HepG2 (cell line): ENCODE results near the gene NDUFB8. TPM values are rescaled to one million over a fixed set of nuclear protein-coding genes. Genes with fewer than 3 reads are reported as not detected.

Experiments used
- ATAC-seq: fragments of 200-7000 bp; cut with Tn5 transposase; 3 replicates; pipeline ENCODE4 v1.9.1; 2020; ENCODE audit warnings: mild to moderate bottlenecking, moderate library complexity
- BruUV-seq: library from RNA; stranded (reverse); fragments of 400-500 nt; replicated peaks from 2 replicates; lab custom pipeline; 2021; lab: Mats Ljungman, UMichigan
- CTCF ChIA-PET: fragments of 300-600 bp; formaldehyde crosslinking; extraction: SDS; loops from one replicate; lab custom pipeline; 2021; ENCODE audit warnings: low total read pairs, inconsistent platforms, low intra/inter-chr PET ratio; lab: Yijun Ruan, JAX
- POLR2A ChIA-PET: fragments of 350-600 bp; sonication (Branson Sonifier 250); formaldehyde crosslinking; loops from one replicate; lab custom pipeline; 2020; ENCODE audit warnings: antibody characterized with exemption, inconsistent platforms; lab: Yijun Ruan, JAX
- DNase-seq: peaks from one replicate; pipeline ENCODE4 v3.0.0-alpha.2; 2015; ENCODE audit warnings: low spot score
- FAIRE-seq: peaks from 3 replicates; lab custom pipeline; 2011; peaks lifted over from hg19 to GRCh38; lab: Jason Lieb, UNC
- H2AFZ ChIP-seq: one replicate; pipeline ENCODE4 v1.6.1; 2011; ENCODE audit warnings: low read length, inconsistent platforms
- H3K27ac ChIP-seq: fragments of 300-600 bp; 3 replicates; pipeline ENCODE4 v1.8.0; 2011; ENCODE audit warnings: mixed run types, mild to moderate bottlenecking, mixed read lengths, low read length, inconsistent platforms; ENCODE audit not compliant: insufficient read depth; ENCODE audit errors: extremely low read length
- H3K27me3 ChIP-seq, 2 experiments: fragments of 200-600 bp in 1 of 2; 2 replicates in 1 of 2; 3 replicates in 1 of 2; pipeline versions ENCODE4 v1.6.0 to v1.8.0; 2011; ENCODE audit warnings: low read length in 2 of 2, mild to moderate bottlenecking in 2 of 2, moderate library complexity in 2 of 2, inconsistent platforms in 1 of 2; ENCODE audit not compliant: insufficient read depth in 2 of 2, control insufficient read depth in 1 of 2
- H3K36me3 ChIP-seq, 2 experiments: fragments of 200-600 bp in 1 of 2; replicated peaks in 1 of 2; 2 replicates in 1 of 2; 3 replicates in 1 of 2; pipeline versions ENCODE4 v1.5.1 to v1.8.0; 2011; ENCODE audit warnings: low read length in 2 of 2, inconsistent platforms in 1 of 2; ENCODE audit not compliant: insufficient read depth in 2 of 2, control insufficient read depth in 1 of 2
- H3K4me1 ChIP-seq: 2 replicates; pipeline ENCODE4 v1.5.1; 2012; ENCODE audit warnings: low read length, inconsistent platforms; ENCODE audit not compliant: insufficient read depth
- H3K4me2 ChIP-seq: 2 replicates; pipeline ENCODE4 v1.6.0; 2011; ENCODE audit warnings: low read depth, low read length, inconsistent platforms
- H3K4me3 ChIP-seq, 3 experiments: fragments of 200-600 bp in 1 of 3; sonication (generic), shearing (Covaris generic) in 1 of 3; replicated peaks in 1 of 3; 2 replicates each; pipeline ENCODE4 v1.5.1; 2011 to 2016; ENCODE audit warnings: low read length in 3 of 3, inconsistent platforms in 2 of 3, low read depth in 2 of 3, mild to moderate bottlenecking in 2 of 3, control low read depth in 1 of 3, mixed read lengths in 1 of 3; ENCODE audit not compliant: insufficient read depth in 1 of 3
- H3K79me2 ChIP-seq: one replicate; pipeline ENCODE4 v1.6.1; 2011; ENCODE audit warnings: low read length, inconsistent platforms; ENCODE audit not compliant: insufficient read depth
- H3K9ac ChIP-seq: 2 replicates; pipeline ENCODE4 v1.6.0; 2011; ENCODE audit warnings: mild to moderate bottlenecking, low read depth, low read length, inconsistent platforms; ENCODE audit not compliant: insufficient read depth
- H3K9me3 ChIP-seq: 2 replicates; pipeline ENCODE4 v1.5.1; 2012; ENCODE audit warnings: mild to moderate bottlenecking, low read length
- H4K20me1 ChIP-seq: 2 replicates; pipeline ENCODE4 v1.6.0; 2011; ENCODE audit warnings: inconsistent platforms, mild to moderate bottlenecking, low read length, moderate library complexity; ENCODE audit not compliant: insufficient read depth
- CENPT ChIP-seq: sonication (generic); formaldehyde crosslinking; IDR thresholded peaks from 2 replicates; pipeline ENCODE4 v1.8.0; 2022; ENCODE audit warnings: low read depth, mild to moderate bottlenecking, moderate library complexity, missing genetic modification reagents
- NR2F2 ChIP-seq: IDR thresholded peaks from 2 replicates; pipeline ENCODE4 v1.6.1; 2012; ENCODE audit warnings: low read depth, inconsistent platforms, borderline replicate concordance
- RAD51 ChIP-seq: fragments of 450-650 bp; IDR thresholded peaks from 2 replicates; pipeline ENCODE4 v1.6.1; 2016; ENCODE audit warnings: borderline replicate concordance
- SOX13 ChIP-seq, 3 experiments: fragments of 450-650 bp in 1 of 3; sonication (generic) in 1 of 3; formaldehyde crosslinking in 1 of 3; IDR thresholded peaks in 2 of 3; conservative IDR thresholded peaks in 1 of 3; 2 replicates each; pipeline versions ENCODE4 v1.5.0 to v1.6.1; 2016 to 2020; ENCODE audit warnings: antibody characterized with exemption in 1 of 3, mild to moderate bottlenecking in 1 of 3, missing compliant biosample characterization in 1 of 3, missing genetic modification reagents in 1 of 3, moderate library complexity in 1 of 3
- ZFP37 ChIP-seq: sonication (generic); formaldehyde crosslinking; IDR thresholded peaks from 2 replicates; pipeline ENCODE4 v1.4.0; 2020; ENCODE audit warnings: missing genetic modification reagents, borderline replicate concordance
- ZNF124 ChIP-seq: sonication (generic); formaldehyde crosslinking; IDR thresholded peaks from 2 replicates; pipeline ENCODE4 v1.4.0; 2020; ENCODE audit warnings: missing genetic modification reagents
- ZNF670 ChIP-seq: sonication (generic); formaldehyde crosslinking; IDR thresholded peaks from 2 replicates; pipeline ENCODE4 v1.8.0; 2022; ENCODE audit warnings: mild to moderate bottlenecking, missing genetic modification reagents, borderline replicate concordance
- ZNF773 ChIP-seq: sonication (generic); formaldehyde crosslinking; IDR thresholded peaks from 2 replicates; pipeline ENCODE4 v1.4.0; 2020; ENCODE audit warnings: missing genetic modification reagents, borderline replicate concordance
- ZSCAN21 ChIP-seq: sonication (generic); formaldehyde crosslinking; IDR thresholded peaks from 2 replicates; pipeline ENCODE4 v1.8.0; 2022; ENCODE audit warnings: mild to moderate bottlenecking, missing genetic modification reagents, moderate library complexity, borderline replicate concordance
- WGBS: methylation state at CpG from one replicate; pipeline ENCODE4 v1.1.6; 2017; ENCODE audit warnings: low lambda C conversion rate; 5-methylcytosine and 5-hydroxymethylcytosine counted together
- in situ Hi-C: cut with HindIII; loops from 2 replicates; pipeline ENCODE4 v1.10.0; 2017; ENCODE audit warnings: low pct_unique_long_range_greater_than_20kb; ENCODE audit not compliant: extremely low pct_ligation_motif_present
- intact Hi-C: fragments of 100-400 bp; cut with micrococcal nuclease; formaldehyde crosslinking; loops from one replicate; pipeline ENCODE4 v1.10.0; 2022; ENCODE audit not compliant: unreplicated experiment
- polyA plus RNA-seq, 8 experiments: library from polyadenylated mRNA; depleted of rRNA in 3 of 8; stranded (reverse) in 7 of 8; unstranded in 1 of 8; fragments of >200 nt; fragmentation: Illumina TruSeq in 4 of 8; extraction: Trizol in 4 of 8; gene quantifications; 2 replicates each; pipeline versions ENCODE4 v1.2.1 to v1.2.3, GENCODE V29; 2011 to 2016; ENCODE audit warnings: low read depth in 4 of 8, missing spikeins in 1 of 8, mixed read lengths in 1 of 8; ENCODE audit not compliant: insufficient read depth in 1 of 8
- total RNA-seq, 5 experiments: library from RNA; depleted of rRNA; stranded (reverse); fragments of >200 nt; fragmentation: Illumina TruSeq; extraction: Trizol; gene quantifications; 2 replicates each; pipeline ENCODE4 v1.2.3, GENCODE V29; 2016; ENCODE audit warnings: low read depth in 1 of 5
- TF ChIP-seq, protein P1 (sequence below): sonication (generic); formaldehyde crosslinking; IDR thresholded peaks from 2 replicates; pipeline ENCODE4 v1.5.0; 2020; ENCODE audit warnings: missing genetic modification reagents

Gene NDUFB8
- total and polyA plus RNA-seq, 2 of the 13 experiments (the other 11 are each of a cell fraction or from before 2014, with no cell fraction given) = 210 to 216 TPM

DNA sequence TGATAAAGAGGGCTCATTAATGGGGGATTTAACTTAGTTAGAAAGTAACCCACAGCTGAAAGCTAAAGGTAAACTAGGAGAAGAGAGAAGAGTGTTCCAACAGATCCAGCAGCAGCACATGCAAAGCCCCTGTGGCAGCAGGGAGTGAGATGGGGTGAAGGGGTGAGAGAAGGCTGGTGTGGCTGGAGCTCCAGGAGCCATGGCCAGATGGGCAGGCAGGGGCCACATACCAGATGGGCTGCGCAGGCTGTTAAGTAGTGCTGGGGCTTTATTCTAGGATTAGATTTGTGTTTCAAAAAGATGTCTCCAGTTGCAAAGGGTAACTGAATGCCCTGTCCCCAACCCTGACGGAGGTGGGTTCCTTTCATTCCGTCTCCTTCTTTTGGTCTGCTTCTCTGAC, 39.2 kb upstream of the NDUFB8 start:
- DNase-seq = no peak
- in situ Hi-C loops = no loop called here
- WGBS = 88% methylated on average over 3 of the region's 3 CpGs
- Histone ChIP-seq H3K27me3 (peaks cover 2 to 27% of the 10 kb centered on the region in 2 experiments; a peak in 2 of 5 replicates), H3K9ac (no peak overlapping the region), H3K79me2 (no peaks in the 10 kb centered on the region), H3K9me3 (no peaks in the 10 kb centered on the region), H3K36me3 (no peaks in the 10 kb centered on the region), H3K4me2 (no peak overlapping the region), H2AFZ (no peak overlapping the region), H3K4me3 (no peak overlapping the region), H3K4me1 (peaks cover 27% of the 10 kb centered on the region), H3K27ac (no peak overlapping the region), H4K20me1 (no peaks in the 10 kb centered on the region)
- FAIRE-seq = no peak
- intact Hi-C loops = no loop called here
- CTCF ChIA-PET = no interaction called here
- no peak for ATAC-seq
- TF ChIP-seq RAD51 = no peak
- TF ChIP-seq CENPT (CRISPR knock-in tag) = no peak
- no peak for TF ChIP-seq ZNF670 (CRISPR knock-in tag)
- TF ChIP-seq ZSCAN21 (CRISPR knock-in tag) = no peak
- TF ChIP-seq ZNF124 (CRISPR knock-in tag) = no peak
- TF ChIP-seq ZNF773 (CRISPR knock-in tag) = no peak
- no peak for TF ChIP-seq SOX13 (IDR thresholded peaks at IDR 0.05)
- TF ChIP-seq SOX13 (CRISPR knock-in tag; conservative IDR thresholded peaks at IDR 0.05 in 1 of 2, IDR thresholded peaks at IDR 0.05 in 1 of 2) = no peak
- TF ChIP-seq ZFP37 (CRISPR knock-in tag) = no peak
- TF ChIP-seq NR2F2 = no peak
- TF ChIP-seq, protein P1, sequence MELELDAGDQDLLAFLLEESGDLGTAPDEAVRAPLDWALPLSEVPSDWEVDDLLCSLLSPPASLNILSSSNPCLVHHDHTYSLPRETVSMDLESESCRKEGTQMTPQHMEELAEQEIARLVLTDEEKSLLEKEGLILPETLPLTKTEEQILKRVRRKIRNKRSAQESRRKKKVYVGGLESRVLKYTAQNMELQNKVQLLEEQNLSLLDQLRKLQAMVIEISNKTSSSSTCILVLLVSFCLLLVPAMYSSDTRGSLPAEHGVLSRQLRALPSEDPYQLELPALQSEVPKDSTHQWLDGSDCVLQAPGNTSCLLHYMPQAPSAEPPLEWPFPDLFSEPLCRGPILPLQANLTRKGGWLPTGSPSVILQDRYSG (CRISPR knock-in tag) = no peak
- no TSS peak for BruUV-seq
- POLR2A ChIA-PET = interaction anchor here (1.9 kb wide), 1 partner anchor 309 kb away, joined by 6 read pairs; no protein-coding TSS in a partner anchor
